Lower leg skin (tissue), 3 donors: Measurements from ENCODE around the gene RABL6.

Source experiments
- CTCF ChIP-seq, 3 donors: fragments of 450-650 bp; IDR thresholded peaks; one replicate each; pipeline ENCODE4 v1.5.1; 2016; ENCODE audit warnings: antibody characterized with exemption in 3 of 3, mild to moderate bottlenecking in 3 of 3, moderate library complexity in 2 of 3
- POLR2A ChIP-seq, 2 donors: fragments of 450-650 bp; IDR thresholded peaks; one replicate each; pipeline ENCODE4 v1.6.1; 2016 to 2017; ENCODE audit warnings: antibody characterized with exemption in 2 of 2, mild to moderate bottlenecking in 1 of 2, moderate library complexity in 1 of 2

GRCh38 chr9:136823136-136824046, 15.6 kb downstream of the RABL6 start:
- no peak for TF ChIP-seq POLR2A (IDR thresholded peaks at IDR 0.05)
- TF ChIP-seq CTCF (IDR thresholded peaks at IDR 0.05) = no peak
